ENCODE measurements around the gene RAB8B.

The RAB8B gene

DNA sequence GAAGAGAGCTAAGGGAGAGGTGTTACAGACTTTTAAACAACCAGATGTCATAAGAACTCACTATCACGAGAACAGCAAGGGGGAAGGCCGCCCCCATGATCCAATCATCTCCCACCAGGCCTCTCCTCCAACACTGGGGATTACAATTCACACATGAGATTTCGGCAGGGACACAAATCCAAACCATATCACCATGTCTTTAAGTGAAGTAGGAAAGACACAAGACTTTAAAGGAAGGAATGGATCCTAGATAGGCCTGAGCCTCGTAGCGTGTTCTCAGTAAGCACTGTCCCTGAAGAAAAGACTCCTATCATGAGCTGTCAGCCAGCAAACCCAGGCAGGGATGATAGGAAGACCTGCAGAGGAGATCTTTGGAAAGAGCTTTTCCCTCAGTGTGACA is 17.0 kb upstream of the RAB8B start:
- no peak for TF ChIP-seq SIN3A (IDR thresholded peaks at IDR 0.05; ENCODE audit: borderline replicate concordance, insufficient read depth, low read length)
- TF ChIP-seq POLR2AphosphoS5 (IDR thresholded peaks at IDR 0.05; ENCODE audit: low read depth, low read length) = no peak
- TF ChIP-seq, protein P1, sequence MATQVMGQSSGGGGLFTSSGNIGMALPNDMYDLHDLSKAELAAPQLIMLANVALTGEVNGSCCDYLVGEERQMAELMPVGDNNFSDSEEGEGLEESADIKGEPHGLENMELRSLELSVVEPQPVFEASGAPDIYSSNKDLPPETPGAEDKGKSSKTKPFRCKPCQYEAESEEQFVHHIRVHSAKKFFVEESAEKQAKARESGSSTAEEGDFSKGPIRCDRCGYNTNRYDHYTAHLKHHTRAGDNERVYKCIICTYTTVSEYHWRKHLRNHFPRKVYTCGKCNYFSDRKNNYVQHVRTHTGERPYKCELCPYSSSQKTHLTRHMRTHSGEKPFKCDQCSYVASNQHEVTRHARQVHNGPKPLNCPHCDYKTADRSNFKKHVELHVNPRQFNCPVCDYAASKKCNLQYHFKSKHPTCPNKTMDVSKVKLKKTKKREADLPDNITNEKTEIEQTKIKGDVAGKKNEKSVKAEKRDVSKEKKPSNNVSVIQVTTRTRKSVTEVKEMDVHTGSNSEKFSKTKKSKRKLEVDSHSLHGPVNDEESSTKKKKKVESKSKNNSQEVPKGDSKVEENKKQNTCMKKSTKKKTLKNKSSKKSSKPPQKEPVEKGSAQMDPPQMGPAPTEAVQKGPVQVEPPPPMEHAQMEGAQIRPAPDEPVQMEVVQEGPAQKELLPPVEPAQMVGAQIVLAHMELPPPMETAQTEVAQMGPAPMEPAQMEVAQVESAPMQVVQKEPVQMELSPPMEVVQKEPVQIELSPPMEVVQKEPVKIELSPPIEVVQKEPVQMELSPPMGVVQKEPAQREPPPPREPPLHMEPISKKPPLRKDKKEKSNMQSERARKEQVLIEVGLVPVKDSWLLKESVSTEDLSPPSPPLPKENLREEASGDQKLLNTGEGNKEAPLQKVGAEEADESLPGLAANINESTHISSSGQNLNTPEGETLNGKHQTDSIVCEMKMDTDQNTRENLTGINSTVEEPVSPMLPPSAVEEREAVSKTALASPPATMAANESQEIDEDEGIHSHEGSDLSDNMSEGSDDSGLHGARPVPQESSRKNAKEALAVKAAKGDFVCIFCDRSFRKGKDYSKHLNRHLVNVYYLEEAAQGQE (IDR thresholded peaks at IDR 0.05; ENCODE audit: insufficient read depth in 1 of 2, low read depth in 2 of 2, low read length in 2 of 2) = no peak
- no peak for TF ChIP-seq TAF1 (IDR thresholded peaks at IDR 0.05; ENCODE audit: borderline replicate concordance, insufficient read depth, low read length)
- no peak for TF ChIP-seq FOXP2 (optimal IDR thresholded peaks at IDR 0.05; ENCODE audit: borderline replicate concordance, extremely low read depth, extremely low read length, insufficient read depth)

- TF ChIP-seq TAF1 (IDR thresholded peaks at IDR 0.05; ENCODE audit: borderline replicate concordance, insufficient read depth, low read length) = no peak
- TF ChIP-seq POLR2AphosphoS5 (IDR thresholded peaks at IDR 0.05; ENCODE audit: low read depth, low read length) = no peak
- no peak for TF ChIP-seq FOXP2 (optimal IDR thresholded peaks at IDR 0.05; ENCODE audit: borderline replicate concordance, extremely low read depth, extremely low read length, insufficient read depth)
These were observed 16.5 kb upstream of the RAB8B start for GRCh38 chr15:63172851-63173451.

DNA sequence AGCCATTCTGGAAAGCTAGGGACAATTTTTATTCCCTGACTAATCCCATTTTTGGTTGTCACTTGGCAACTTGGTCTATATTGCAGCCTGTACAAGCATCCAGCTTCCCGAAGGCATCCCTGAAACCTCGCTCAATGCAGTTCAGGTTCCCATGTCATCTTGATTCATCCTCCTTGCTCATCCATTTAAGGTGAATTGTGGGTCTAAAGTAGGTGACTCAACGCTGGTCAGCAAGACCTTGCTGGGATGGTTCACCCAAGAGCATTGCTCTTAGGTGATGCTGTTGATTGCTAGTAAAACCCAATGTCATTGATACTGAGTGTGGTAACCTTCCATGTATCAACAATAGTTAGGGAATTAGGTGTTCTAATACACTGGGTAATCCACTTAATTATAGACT is 13.1 kb upstream of the RAB8B start:
- TF ChIP-seq SIN3A (IDR thresholded peaks at IDR 0.05; ENCODE audit: borderline replicate concordance, insufficient read depth, low read length) (no peak), FOXP2 (optimal IDR thresholded peaks at IDR 0.05; ENCODE audit: borderline replicate concordance, extremely low read depth, extremely low read length, insufficient read depth) (no peak), TAF1 (IDR thresholded peaks at IDR 0.05; ENCODE audit: borderline replicate concordance, insufficient read depth, low read length) (no peak), POLR2AphosphoS5 (IDR thresholded peaks at IDR 0.05; ENCODE audit: low read depth, low read length) (no peak)
- TF ChIP-seq, protein P1 (IDR thresholded peaks at IDR 0.05; ENCODE audit: insufficient read depth in 1 of 2, low read depth in 2 of 2, low read length in 2 of 2) = no peak

- TF ChIP-seq SIN3A (IDR thresholded peaks at IDR 0.05; ENCODE audit: borderline replicate concordance, insufficient read depth, low read length) (no peak), POLR2AphosphoS5 (IDR thresholded peaks at IDR 0.05; ENCODE audit: low read depth, low read length) (no peak), FOXP2 (optimal IDR thresholded peaks at IDR 0.05; ENCODE audit: borderline replicate concordance, extremely low read depth, extremely low read length, insufficient read depth) (no peak), TAF1 (IDR thresholded peaks at IDR 0.05; ENCODE audit: borderline replicate concordance, insufficient read depth, low read length) (no peak)
- TF ChIP-seq, protein P1 (IDR thresholded peaks at IDR 0.05; ENCODE audit: insufficient read depth in 1 of 2, low read depth in 2 of 2, low read length in 2 of 2) = no peak
These were observed 11.4 kb upstream of the RAB8B start for GRCh38 chr15:63178034-63178433.

- TF ChIP-seq, protein P1 (IDR thresholded peaks at IDR 0.05; ENCODE audit: insufficient read depth in 1 of 2, low read depth in 2 of 2, low read length in 2 of 2) = no peak
These were observed 8.7 kb upstream of the RAB8B start for GRCh38 chr15:63180746-63181145.
